ENCODE results near the gene BOK. TPM values are rescaled to one million over a fixed set of nuclear protein-coding genes. Genes with fewer than 3 reads are reported as not detected.

BOK gene
- 0.58 and 3.2 TPM in 2 replicates for total RNA-seq (2011; cell fraction: chromatin; rRNA removed; ENCODE audit: low replicate concordance)
- total RNA-seq (2011; cell fraction: nucleolus; rRNA removed), result 2.0 and 3.0 TPM in 2 replicates
- 0.95 and 1.5 TPM in 2 replicates for total RNA-seq (2011; cell fraction: nucleoplasm; rRNA removed)
- total RNA-seq (2014; rRNA removed) (2.9 and 3.1 TPM in 2 replicates), total RNA-seq (2014; rRNA removed; fragmentation: Illumina TruSeq; extraction: Trizol) (0.35 and 0.47 TPM in 2 replicates), total RNA-seq (2015; rRNA removed; fragmentation: Illumina TruSeq; extraction: Trizol) (0.76 and 0.83 TPM in 2 replicates), total RNA-seq (2021) (2.6 and 3.3 TPM in 2 replicates), polyA plus RNA-seq (2011; rRNA removed) (2.0 and 2.7 TPM in 2 replicates), polyA plus RNA-seq (2014; fragmentation: Illumina TruSeq; extraction: Trizol) (1.2 and 2.4 TPM in 2 replicates), polyA plus RNA-seq (2014; fragmentation: Nextera tagmentation; extraction: Ambion mirVana) (under 1 TPM in 1 of 2 experiments, not detected in 1; 0.03 TPM), polyA plus RNA-seq (2014; rRNA removed) (2.3 and 2.8 TPM in 2 replicates), polyA minus RNA-seq (2011; rRNA and poly(A)+ RNA removed) (0.81 and 1.6 TPM in 2 replicates), Bru-seq, nascent RNA (percentile 40 among the genes with signal in this experiment), BruChase-seq, experiment 1, labeled RNA remaining after a 2-hour chase (percentile 31 among the genes with signal in this experiment), BruChase-seq, experiment 2, labeled RNA remaining after a 6-hour chase (percentile 32 among the genes with signal in this experiment)
- polyA plus RNA-seq (2011; cell fraction: cytosol; rRNA removed), result 3.1 and 11.3 TPM in 2 replicates
- polyA plus RNA-seq (2011; cell fraction: nucleus; rRNA removed), result 3.9 and 9.0 TPM in 2 replicates
- 1.8 TPM in 2 replicates for polyA plus RNA-seq (2012)
- 2.4 and 3.1 TPM in 2 replicates for polyA minus RNA-seq (2011; cell fraction: cytosol; rRNA and poly(A)+ RNA removed)
- polyA minus RNA-seq (2011; cell fraction: nucleus; rRNA and poly(A)+ RNA removed), result 0.67 TPM in 2 replicates
- long read RNA-seq, experiment 1, partial matches to known transcripts, result 2 of 25 reads
- long read RNA-seq, experiment 1, other reads (novel, unspliced or antisense), result 22 of 25 reads
- long read RNA-seq, experiment 2, partial matches to known transcripts, result 0 of 6 reads
- long read RNA-seq, experiment 2, other reads (novel, unspliced or antisense), result 5 of 6 reads
- long read RNA-seq, experiment 3, result 0 reads

- Histone ChIP-seq H2AFZ (ENCODE audit: low read depth, low read length) (peak within 1 kb of the TSS; percentile 84), H3K79me2 (ENCODE audit: control insufficient read depth, insufficient read depth, low read length) (no peaks in the 10 kb centered on the region), H3K9me3 (replicated peaks; ENCODE audit: control insufficient read depth, insufficient read depth, low read depth, low read length) (no peaks in the 10 kb centered on the region), H3K9ac (ENCODE audit: insufficient read depth in 1 of 2, low read depth in 2 of 2, low read length in 2 of 2) (peak within 1 kb of the TSS; percentile 53 to 87; a peak in 3 of 4 replicates), H3K4me2 (ENCODE audit: insufficient read depth, low read length) (peak within 1 kb of the TSS; percentile 69), H3K27ac (ENCODE audit: extremely low read depth, low read depth, low read length) (0 out of 3 replicates have a peak within 1 kb of the TSS, but pooled peaks have one; percentile 30), H3K4me1 (replicated peaks in 1 of 2; ENCODE audit: control insufficient read depth in 2 of 2, insufficient read depth in 2 of 2, low read length in 2 of 2) (peaks cover 0 to 50% of the 10 kb centered on the region in 2 experiments; a peak in 2 of 5 replicates), H3K36me3 (ENCODE audit: control insufficient read depth, insufficient read depth, low read length) (no peaks in the 10 kb centered on the region), H3K4me3 (peak within 1 kb of the TSS; percentile 50), H4K20me1 (replicated peaks; ENCODE audit: control insufficient read depth, insufficient read depth, low read length) (peaks cover 5% of the 10 kb centered on the region; the same call in 1 of the 2 replicates), H3K9me1 (ENCODE audit: control insufficient read depth, insufficient read depth, low read length) (no peaks in the 10 kb centered on the region), H3K27me3 (ENCODE audit: control insufficient read depth in 2 of 2, insufficient read depth in 2 of 2, low read length in 2 of 2) (no peaks in the 10 kb centered on the region)
- FAIRE-seq (no peak), ATAC-seq (peak; percentile 65), DNase-seq (ENCODE audit: extremely low read depth in 1 of 4, low spot score in 3 of 4) (peak; percentile 53 to 80 (median 72))
- POLR2A ChIA-PET, result interaction anchor here (0.6 kb wide), 1 partner anchor 139 kb away, joined by 3 read pairs; no protein-coding TSS in a partner anchor
- in situ Hi-C loops (cut with MboI) (no loop called here), intact Hi-C loops (cut with micrococcal nuclease) (no loop called here)
- BruUV-seq (replicated peaks), result no TSS peak
- WGBS (ENCODE audit: insufficient coverage, low coverage, missing lambda C conversion rate), result 0% methylated on average over 9 of the region's 98 CpGs
- CTCF ChIA-PET (ENCODE audit: low intra/inter-chr PET ratio), result interaction anchor here (0.6 kb wide), 1 partner anchor 9 kb away, joined by 3 read pairs; no protein-coding TSS in a partner anchor
- TF ChIP-seq ZBTB1 (CRISPR knock-in tag; IDR thresholded peaks at IDR 0.05; ENCODE audit: borderline replicate concordance, low read depth) (no peak), BACH1 (tag; IDR thresholded peaks at IDR 0.05) (no peak), ATF7 (IDR thresholded peaks at IDR 0.05) (no peak), JUN (IDR thresholded peaks at IDR 0.05; ENCODE audit: borderline replicate concordance, low read depth, low read length) (no peak), JUN (CRISPR knock-in tag; IDR thresholded peaks at IDR 0.05; ENCODE audit: borderline replicate concordance) (no peak), MXI1 (IDR thresholded peaks at IDR 0.05; ENCODE audit: low read depth, low read length) (no peak), PHB2 (IDR thresholded peaks at IDR 0.05; ENCODE audit: low read depth) (no peak), IFI16 (CRISPR knock-in tag; IDR thresholded peaks at IDR 0.05) (no peak), PHF8 (IDR thresholded peaks at IDR 0.05; ENCODE audit: borderline replicate concordance, low read length) (peak; percentile 39; the same call in 1 of the 2 replicates), E2F6 (IDR thresholded peaks at IDR 0.05; ENCODE audit: borderline replicate concordance in 1 of 2, extremely low read depth in 1 of 2, insufficient read depth in 1 of 2, insufficient read length in 1 of 2, low read depth in 1 of 2, low read length in 1 of 2, poor library complexity in 1 of 2, severe bottlenecking in 1 of 2) (peak in 1 of 2 experiments; percentile 80), ARID1B (IDR thresholded peaks at IDR 0.05) (no peak), ZNF384 (IDR thresholded peaks at IDR 0.05; ENCODE audit: low read depth, low read length) (no peak)
- TF ChIP-seq, protein P1, sequence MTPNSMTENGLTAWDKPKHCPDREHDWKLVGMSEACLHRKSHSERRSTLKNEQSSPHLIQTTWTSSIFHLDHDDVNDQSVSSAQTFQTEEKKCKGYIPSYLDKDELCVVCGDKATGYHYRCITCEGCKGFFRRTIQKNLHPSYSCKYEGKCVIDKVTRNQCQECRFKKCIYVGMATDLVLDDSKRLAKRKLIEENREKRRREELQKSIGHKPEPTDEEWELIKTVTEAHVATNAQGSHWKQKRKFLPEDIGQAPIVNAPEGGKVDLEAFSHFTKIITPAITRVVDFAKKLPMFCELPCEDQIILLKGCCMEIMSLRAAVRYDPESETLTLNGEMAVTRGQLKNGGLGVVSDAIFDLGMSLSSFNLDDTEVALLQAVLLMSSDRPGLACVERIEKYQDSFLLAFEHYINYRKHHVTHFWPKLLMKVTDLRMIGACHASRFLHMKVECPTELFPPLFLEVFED (CRISPR knock-in tag; conservative IDR thresholded peaks at IDR 0.05), result no peak
Measured at GRCh38 chr2:241558532-241559322, at the start of gene BOK. TSS of gene BOK (plus strand) at chr2:241558745. CDS start at chr2:241559484, 739 bp downstream.

Data from K562 (cell line).